HFFc6 (cell line): ENCODE measurements around the gene MKNK2. TPM values are rescaled to one million over a fixed set of nuclear protein-coding genes. Genes with fewer than 3 reads are reported as not detected.
A peak's percentile ranks its signal among the peaks of the same experiment; 100 is the strongest.

Experiments used
- DNase-seq: peaks from one replicate; pipeline ENCODE4 v3.0.0-alpha.2; 2018
- H3K27ac Mint-ChIP-seq: 2 replicates; pipeline ENCODE4 v1.8.0; 2020; ENCODE audit warnings: mild to moderate bottlenecking, mixed read lengths
- H3K27me3 Mint-ChIP-seq: 2 replicates; pipeline ENCODE4 v1.8.0; 2021; ENCODE audit warnings: mild to moderate bottlenecking, moderate library complexity, mixed read lengths; ENCODE audit not compliant: insufficient read depth
- H3K36me3 Mint-ChIP-seq: 2 replicates; pipeline ENCODE4 v1.8.0; 2021; ENCODE audit warnings: low read depth, mixed read lengths
- H3K4me1 Mint-ChIP-seq: 2 replicates; pipeline ENCODE4 v1.8.0; 2020; ENCODE audit warnings: low read depth, mixed read lengths
- H3K4me3 Mint-ChIP-seq: 2 replicates; pipeline ENCODE4 v1.8.0; 2020; ENCODE audit warnings: mild to moderate bottlenecking, moderate library complexity, mixed read lengths
- H3K9me3 Mint-ChIP-seq: 2 replicates; pipeline ENCODE4 v1.8.0; 2020; ENCODE audit warnings: mild to moderate bottlenecking, mixed read lengths
- total RNA-seq, 6 experiments: library from RNA; stranded (reverse); fragmentation: NEBNext Ultra II Directional; extraction: Animal tissue kit (Norgen Biotek cat#: 25700); gene quantifications; 2 replicates in 1 of 6; 3 replicates in 5 of 6; pipeline ENCODE4 v1.2.3, GENCODE V29; 2021
- TF ChIP-seq, protein P1 (sequence below): fragments of 200-600 bp; sonication (generic); IDR thresholded peaks from 2 replicates; pipeline ENCODE4 v1.5.0; 2021; ENCODE audit warnings: antibody characterized with exemption, mild to moderate bottlenecking

The MKNK2 gene
- total RNA-seq, 6 experiments from 2014 or later, result 61.5 to 82.9 (median 65.2) TPM

DNA sequence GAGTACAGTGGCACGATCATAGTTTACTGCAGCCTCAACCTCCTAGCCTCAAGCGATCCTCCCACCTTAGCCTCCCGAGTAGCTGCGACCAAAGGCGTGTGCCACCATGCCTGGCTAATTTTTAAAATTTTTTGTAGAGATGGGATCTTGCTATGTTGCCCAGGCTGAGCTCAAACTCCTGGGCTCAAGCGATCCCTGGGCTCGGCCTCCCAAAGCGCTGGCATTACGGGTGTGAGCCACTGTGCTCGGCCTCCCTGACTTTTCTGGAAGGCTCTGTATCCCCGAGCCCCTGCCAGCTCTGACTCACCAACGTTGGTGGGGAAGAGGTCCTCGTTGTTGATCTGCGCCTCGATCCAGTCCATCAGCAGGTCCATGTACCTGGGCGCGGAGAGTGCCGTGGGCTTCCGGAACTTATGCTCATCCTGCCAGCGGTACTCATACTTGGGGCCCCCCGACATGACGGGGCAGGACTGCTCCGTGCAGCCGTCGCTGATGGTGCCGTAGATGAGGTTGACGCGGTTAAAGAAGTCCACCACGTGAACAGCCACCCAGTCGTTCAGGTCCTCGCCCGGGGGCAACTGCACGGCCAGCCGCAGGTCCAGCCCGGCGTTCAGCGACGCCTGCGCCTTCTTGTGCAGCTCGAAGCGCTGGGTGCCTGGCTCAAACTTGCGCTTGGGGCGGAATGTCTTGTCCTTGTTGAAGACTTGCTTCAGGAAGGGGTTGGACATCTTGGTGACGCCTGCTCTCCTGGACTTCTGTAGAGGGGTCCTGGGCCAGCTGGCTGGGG is 27.0 kb upstream of the MKNK2 start:
- no peak overlapping the region for H3K27ac Mint-ChIP-seq
- no peaks in the 10 kb centered on the region for H3K9me3 Mint-ChIP-seq
- no peak for DNase-seq
- H3K4me1 Mint-ChIP-seq, result no peaks in the 10 kb centered on the region
- peaks cover 2% of the 10 kb centered on the region; the same call in 1 of the 2 replicates for H3K27me3 Mint-ChIP-seq
- TF ChIP-seq, protein P1, sequence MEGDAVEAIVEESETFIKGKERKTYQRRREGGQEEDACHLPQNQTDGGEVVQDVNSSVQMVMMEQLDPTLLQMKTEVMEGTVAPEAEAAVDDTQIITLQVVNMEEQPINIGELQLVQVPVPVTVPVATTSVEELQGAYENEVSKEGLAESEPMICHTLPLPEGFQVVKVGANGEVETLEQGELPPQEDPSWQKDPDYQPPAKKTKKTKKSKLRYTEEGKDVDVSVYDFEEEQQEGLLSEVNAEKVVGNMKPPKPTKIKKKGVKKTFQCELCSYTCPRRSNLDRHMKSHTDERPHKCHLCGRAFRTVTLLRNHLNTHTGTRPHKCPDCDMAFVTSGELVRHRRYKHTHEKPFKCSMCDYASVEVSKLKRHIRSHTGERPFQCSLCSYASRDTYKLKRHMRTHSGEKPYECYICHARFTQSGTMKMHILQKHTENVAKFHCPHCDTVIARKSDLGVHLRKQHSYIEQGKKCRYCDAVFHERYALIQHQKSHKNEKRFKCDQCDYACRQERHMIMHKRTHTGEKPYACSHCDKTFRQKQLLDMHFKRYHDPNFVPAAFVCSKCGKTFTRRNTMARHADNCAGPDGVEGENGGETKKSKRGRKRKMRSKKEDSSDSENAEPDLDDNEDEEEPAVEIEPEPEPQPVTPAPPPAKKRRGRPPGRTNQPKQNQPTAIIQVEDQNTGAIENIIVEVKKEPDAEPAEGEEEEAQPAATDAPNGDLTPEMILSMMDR, result no peak
- peaks cover 3% of the 10 kb centered on the region for H3K36me3 Mint-ChIP-seq
- no peak overlapping the region for H3K4me3 Mint-ChIP-seq

- no peak overlapping the region for H3K27ac Mint-ChIP-seq
- peaks cover 2% of the 10 kb centered on the region; the same call in 1 of the 2 replicates for H3K27me3 Mint-ChIP-seq
- H3K9me3 Mint-ChIP-seq, result no peaks in the 10 kb centered on the region
- TF ChIP-seq, protein P1, result no peak
- H3K36me3 Mint-ChIP-seq, result peaks cover 7% of the 10 kb centered on the region
- no peak overlapping the region for H3K4me3 Mint-ChIP-seq
- H3K4me1 Mint-ChIP-seq, result no peaks in the 10 kb centered on the region
- DNase-seq, result no peak
Measured at GRCh38 chr19:2077398-2077797, 26.4 kb upstream of the MKNK2 start.

GRCh38 chr19:2076526-2076944 is 25.5 kb upstream of the MKNK2 start:
- peaks cover 12% of the 10 kb centered on the region for H3K36me3 Mint-ChIP-seq
- H3K4me1 Mint-ChIP-seq, result no peaks in the 10 kb centered on the region
- DNase-seq, result no peak
- no peak overlapping the region for H3K4me3 Mint-ChIP-seq
- TF ChIP-seq, protein P1, result no peak
- peaks cover 2% of the 10 kb centered on the region; the same call in 1 of the 2 replicates for H3K27me3 Mint-ChIP-seq
- H3K9me3 Mint-ChIP-seq, result no peaks in the 10 kb centered on the region
- no peak overlapping the region for H3K27ac Mint-ChIP-seq

GRCh38 chr19:2072757-2073551 is 21.9 kb upstream of the MKNK2 start:
- TF ChIP-seq, protein P1, result no peak
- H3K36me3 Mint-ChIP-seq, result peaks cover 19% of the 10 kb centered on the region
- DNase-seq, result no peak
- H3K27me3 Mint-ChIP-seq, result peaks cover 2% of the 10 kb centered on the region; the same call in 1 of the 2 replicates
- H3K4me1 Mint-ChIP-seq, result no peaks in the 10 kb centered on the region
- peak overlapping the region; percentile 31; the same call in 1 of the 2 replicates for H3K27ac Mint-ChIP-seq
- H3K4me3 Mint-ChIP-seq, result no peak overlapping the region
- no peaks in the 10 kb centered on the region for H3K9me3 Mint-ChIP-seq

DNA sequence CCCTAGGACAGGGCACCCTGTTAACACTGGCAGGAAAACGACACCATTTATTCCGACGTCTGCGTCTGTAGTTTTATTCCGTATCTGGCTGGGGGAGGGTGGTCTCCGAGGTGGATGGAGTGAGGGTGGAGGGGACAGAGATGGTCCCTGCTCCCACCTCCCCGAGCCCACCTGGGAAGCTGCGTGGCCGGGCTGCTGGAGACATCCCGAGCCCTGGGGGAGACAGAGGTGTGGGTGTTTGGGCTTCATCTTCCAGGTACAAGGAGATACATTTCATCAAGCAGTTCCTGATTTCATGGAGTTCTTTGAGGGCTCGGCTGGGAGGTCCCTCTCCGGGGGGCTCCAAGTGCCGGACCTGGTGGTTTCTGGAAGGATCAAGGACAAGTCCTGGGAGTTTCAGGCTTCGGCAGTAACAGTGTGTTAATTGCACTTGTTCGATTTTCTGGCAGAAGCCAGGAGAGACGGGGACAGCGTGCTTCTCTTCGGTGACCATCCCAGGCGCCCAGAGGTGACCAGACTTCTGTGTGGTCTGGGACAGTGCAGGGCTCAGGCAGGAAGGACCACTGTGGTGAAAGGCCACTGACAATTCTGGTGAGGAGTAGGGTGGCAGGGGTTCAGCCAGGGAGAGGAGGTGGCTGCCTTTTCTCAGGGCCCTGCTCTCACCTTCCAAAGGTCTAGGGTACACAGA is 20.1 kb upstream of the MKNK2 start:
- DNase-seq, result no peak
- Mint-ChIP-seq H3K4me1 (no peaks in the 10 kb centered on the region), H3K27me3 (no peaks in the 10 kb centered on the region; the same call in 1 of the 2 replicates), H3K36me3 (peaks cover 15% of the 10 kb centered on the region), H3K9me3 (no peaks in the 10 kb centered on the region), H3K27ac (peak overlapping the region; percentile 36; the same call in 1 of the 2 replicates), H3K4me3 (no peak overlapping the region)
- TF ChIP-seq, protein P1, result no peak
